HepG2 (cell line): ENCODE results near the gene PCBD1. TPM values are rescaled to one million over a fixed set of nuclear protein-coding genes. Genes with fewer than 3 reads are reported as not detected.

Experiments used
- ATAC-seq: fragments of 200-7000 bp; cut with Tn5 transposase; 3 replicates; pipeline ENCODE4 v1.9.1; 2020; ENCODE audit warnings: mild to moderate bottlenecking, moderate library complexity
- BruUV-seq: library from RNA; stranded (reverse); fragments of 400-500 nt; replicated peaks from 2 replicates; lab custom pipeline; 2021; lab: Mats Ljungman, UMichigan
- CTCF ChIA-PET: fragments of 300-600 bp; formaldehyde crosslinking; extraction: SDS; loops from one replicate; lab custom pipeline; 2021; ENCODE audit warnings: low total read pairs, inconsistent platforms, low intra/inter-chr PET ratio; lab: Yijun Ruan, JAX
- POLR2A ChIA-PET: fragments of 350-600 bp; sonication (Branson Sonifier 250); formaldehyde crosslinking; loops from one replicate; lab custom pipeline; 2020; ENCODE audit warnings: antibody characterized with exemption, inconsistent platforms; lab: Yijun Ruan, JAX
- DNase-seq: peaks from one replicate; pipeline ENCODE4 v3.0.0-alpha.2; 2015; ENCODE audit warnings: low spot score
- FAIRE-seq: peaks from 3 replicates; lab custom pipeline; 2011; peaks lifted over from hg19 to GRCh38; lab: Jason Lieb, UNC
- H2AFZ ChIP-seq: one replicate; pipeline ENCODE4 v1.6.1; 2011; ENCODE audit warnings: low read length, inconsistent platforms
- H3K27ac ChIP-seq: fragments of 300-600 bp; 3 replicates; pipeline ENCODE4 v1.8.0; 2011; ENCODE audit warnings: mixed run types, mild to moderate bottlenecking, mixed read lengths, low read length, inconsistent platforms; ENCODE audit not compliant: insufficient read depth; ENCODE audit errors: extremely low read length
- H3K27me3 ChIP-seq, 2 experiments: fragments of 200-600 bp in 1 of 2; 2 replicates in 1 of 2; 3 replicates in 1 of 2; pipeline versions ENCODE4 v1.6.0 to v1.8.0; 2011; ENCODE audit warnings: low read length in 2 of 2, mild to moderate bottlenecking in 2 of 2, moderate library complexity in 2 of 2, inconsistent platforms in 1 of 2; ENCODE audit not compliant: insufficient read depth in 2 of 2, control insufficient read depth in 1 of 2
- H3K36me3 ChIP-seq, 2 experiments: fragments of 200-600 bp in 1 of 2; replicated peaks in 1 of 2; 2 replicates in 1 of 2; 3 replicates in 1 of 2; pipeline versions ENCODE4 v1.5.1 to v1.8.0; 2011; ENCODE audit warnings: low read length in 2 of 2, inconsistent platforms in 1 of 2; ENCODE audit not compliant: insufficient read depth in 2 of 2, control insufficient read depth in 1 of 2
- H3K4me1 ChIP-seq: 2 replicates; pipeline ENCODE4 v1.5.1; 2012; ENCODE audit warnings: low read length, inconsistent platforms; ENCODE audit not compliant: insufficient read depth
- H3K4me2 ChIP-seq: 2 replicates; pipeline ENCODE4 v1.6.0; 2011; ENCODE audit warnings: low read depth, low read length, inconsistent platforms
- H3K4me3 ChIP-seq, 3 experiments: fragments of 200-600 bp in 1 of 3; sonication (generic), shearing (Covaris generic) in 1 of 3; replicated peaks in 1 of 3; 2 replicates each; pipeline ENCODE4 v1.5.1; 2011 to 2016; ENCODE audit warnings: low read length in 3 of 3, inconsistent platforms in 2 of 3, low read depth in 2 of 3, mild to moderate bottlenecking in 2 of 3, control low read depth in 1 of 3, mixed read lengths in 1 of 3; ENCODE audit not compliant: insufficient read depth in 1 of 3
- H3K79me2 ChIP-seq: one replicate; pipeline ENCODE4 v1.6.1; 2011; ENCODE audit warnings: low read length, inconsistent platforms; ENCODE audit not compliant: insufficient read depth
- H3K9ac ChIP-seq: 2 replicates; pipeline ENCODE4 v1.6.0; 2011; ENCODE audit warnings: mild to moderate bottlenecking, low read depth, low read length, inconsistent platforms; ENCODE audit not compliant: insufficient read depth
- H3K9me3 ChIP-seq: 2 replicates; pipeline ENCODE4 v1.5.1; 2012; ENCODE audit warnings: mild to moderate bottlenecking, low read length
- H4K20me1 ChIP-seq: 2 replicates; pipeline ENCODE4 v1.6.0; 2011; ENCODE audit warnings: inconsistent platforms, mild to moderate bottlenecking, low read length, moderate library complexity; ENCODE audit not compliant: insufficient read depth
- ATAD3A ChIP-seq: sonication (generic); formaldehyde crosslinking; IDR thresholded peaks from 2 replicates; pipeline ENCODE4 v1.4.0; 2020; ENCODE audit warnings: missing genetic modification reagents
- ATM ChIP-seq: fragments of 450-650 bp; IDR thresholded peaks from 2 replicates; pipeline ENCODE4 v1.7.1; 2017; ENCODE audit warnings: mild to moderate bottlenecking, borderline replicate concordance
- FOXK2 ChIP-seq: fragments of 450-650 bp; IDR thresholded peaks from 2 replicates; pipeline ENCODE4 v1.6.1; 2016
- GABPA ChIP-seq, 2 experiments: IDR thresholded peaks; 2 replicates each; pipeline ENCODE4 v1.6.1; 2011 to 2016; ENCODE audit warnings: low read depth in 2 of 2, low read length in 1 of 2, missing biosample characterization in 1 of 2, missing genetic modification characterization in 1 of 2
- HOXD1 ChIP-seq: sonication (generic); formaldehyde crosslinking; IDR thresholded peaks from 2 replicates; pipeline ENCODE4 v1.5.0; 2020; ENCODE audit warnings: missing genetic modification reagents
- PHF20 ChIP-seq: sonication (generic); formaldehyde crosslinking; IDR thresholded peaks from 2 replicates; pipeline ENCODE4 v1.5.0; 2020; ENCODE audit warnings: mild to moderate bottlenecking, missing genetic modification reagents
- POLR2AphosphoS5 ChIP-seq: IDR thresholded peaks from 2 replicates; pipeline ENCODE4 v1.6.1; 2012; ENCODE audit warnings: low read depth, low read length
- RFX3 ChIP-seq: IDR thresholded peaks from 2 replicates; pipeline ENCODE4 v1.6.1; 2016; ENCODE audit warnings: missing biosample characterization, missing genetic modification reagents
- SMYD3 ChIP-seq: sonication (generic); formaldehyde crosslinking; IDR thresholded peaks from 2 replicates; pipeline ENCODE4 v1.8.1; 2023; ENCODE audit warnings: mild to moderate bottlenecking, missing genetic modification reagents
- SP4 ChIP-seq: sonication (generic); formaldehyde crosslinking; IDR thresholded peaks from 2 replicates; pipeline ENCODE4 v1.8.1; 2023; ENCODE audit warnings: mild to moderate bottlenecking, missing genetic modification reagents
- ZKSCAN8 ChIP-seq: IDR thresholded peaks from 2 replicates; pipeline ENCODE4 v1.6.1; 2016; ENCODE audit warnings: borderline replicate concordance, missing genetic modification reagents, missing compliant biosample characterization
- ZNF17 ChIP-seq: sonication (generic); formaldehyde crosslinking; IDR thresholded peaks from 2 replicates; pipeline ENCODE4 v1.5.0; 2020; ENCODE audit warnings: mild to moderate bottlenecking, missing genetic modification reagents
- WGBS: methylation state at CpG from one replicate; pipeline ENCODE4 v1.1.6; 2017; ENCODE audit warnings: low lambda C conversion rate; 5-methylcytosine and 5-hydroxymethylcytosine counted together
- in situ Hi-C: cut with HindIII; loops from 2 replicates; pipeline ENCODE4 v1.10.0; 2017; ENCODE audit warnings: low pct_unique_long_range_greater_than_20kb; ENCODE audit not compliant: extremely low pct_ligation_motif_present
- intact Hi-C: fragments of 100-400 bp; cut with micrococcal nuclease; formaldehyde crosslinking; loops from one replicate; pipeline ENCODE4 v1.10.0; 2022; ENCODE audit not compliant: unreplicated experiment
- polyA plus RNA-seq, 8 experiments: library from polyadenylated mRNA; depleted of rRNA in 3 of 8; stranded (reverse) in 7 of 8; unstranded in 1 of 8; fragments of >200 nt; fragmentation: Illumina TruSeq in 4 of 8; extraction: Trizol in 4 of 8; gene quantifications; 2 replicates each; pipeline versions ENCODE4 v1.2.1 to v1.2.3, GENCODE V29; 2011 to 2016; ENCODE audit warnings: low read depth in 4 of 8, missing spikeins in 1 of 8, mixed read lengths in 1 of 8; ENCODE audit not compliant: insufficient read depth in 1 of 8
- total RNA-seq, 5 experiments: library from RNA; depleted of rRNA; stranded (reverse); fragments of >200 nt; fragmentation: Illumina TruSeq; extraction: Trizol; gene quantifications; 2 replicates each; pipeline ENCODE4 v1.2.3, GENCODE V29; 2016; ENCODE audit warnings: low read depth in 1 of 5
- TF ChIP-seq, protein P1 (sequence below): sonication (generic); formaldehyde crosslinking; IDR thresholded peaks from 2 replicates; pipeline ENCODE4 v1.4.0; 2020; ENCODE audit warnings: missing genetic modification reagents
- TF ChIP-seq, protein P2 (sequence below): sonication (generic); formaldehyde crosslinking; IDR thresholded peaks from 2 replicates; pipeline ENCODE4 v1.5.1; 2020; ENCODE audit warnings: mild to moderate bottlenecking, missing genetic modification reagents, borderline replicate concordance
- TF ChIP-seq, protein P3 (sequence below): sonication (generic); formaldehyde crosslinking; IDR thresholded peaks from 2 replicates; pipeline ENCODE4 v1.5.0; 2020; ENCODE audit warnings: mild to moderate bottlenecking, missing genetic modification reagents

PCBD1 gene
- total and polyA plus RNA-seq, 2 of the 13 experiments (the other 11 are each of a cell fraction or from before 2014, with no cell fraction given), result 95.3 to 168 TPM

DNA sequence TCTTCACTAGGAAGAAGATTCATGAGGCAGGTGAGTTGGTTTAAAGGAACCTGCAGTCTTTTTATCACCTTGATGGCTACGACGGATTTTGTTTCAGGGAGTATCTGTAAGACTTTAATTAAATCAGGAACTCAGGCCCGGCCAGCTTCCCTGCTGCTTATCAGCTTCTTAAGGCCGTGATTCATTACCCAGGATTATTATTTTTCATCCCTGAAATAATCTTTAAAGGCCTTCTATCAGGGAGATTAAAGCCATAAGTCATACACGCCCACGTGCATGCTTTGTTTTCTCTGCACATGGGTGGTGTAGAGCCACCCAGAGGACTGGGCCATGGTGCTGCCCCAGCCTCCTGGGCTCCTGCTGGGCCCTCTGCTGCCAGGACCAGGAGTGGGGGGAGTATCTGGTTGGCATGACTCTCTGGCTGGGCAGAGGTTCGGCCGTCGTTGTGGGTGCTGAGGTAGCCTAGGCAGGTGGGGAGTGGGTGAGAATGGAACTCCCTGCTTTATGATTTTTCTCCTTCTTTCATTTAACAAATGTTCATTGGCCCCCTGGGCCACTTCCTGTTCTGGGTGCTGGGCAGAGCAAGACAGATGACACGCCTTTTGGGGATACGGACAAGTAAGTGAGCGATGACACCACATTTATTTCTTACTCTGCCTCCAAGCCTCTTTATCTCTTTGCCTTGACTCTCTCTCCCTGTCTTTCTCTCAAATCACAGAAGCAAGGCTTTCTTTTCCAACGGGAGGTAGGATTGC lies 39.0 kb upstream of the PCBD1 start:
- Histone ChIP-seq H3K27ac (no peak overlapping the region), H3K79me2 (no peaks in the 10 kb centered on the region), H3K4me3 (no peak overlapping the region), H3K27me3 (peaks cover 12 to 64% of the 10 kb centered on the region in 2 experiments), H3K9ac (no peak overlapping the region), H3K9me3 (no peaks in the 10 kb centered on the region), H3K36me3 (no peaks in the 10 kb centered on the region), H3K4me1 (no peaks in the 10 kb centered on the region), H3K4me2 (no peak overlapping the region), H4K20me1 (no peaks in the 10 kb centered on the region), H2AFZ (no peak overlapping the region)
- BruUV-seq, result no TSS peak
- intact Hi-C loops, result loop anchor here (10.0 kb wide), 1 partner anchor 287 kb away; the partner anchor contains the start of gene UNC5B
- in situ Hi-C loops, result no loop called here
- CTCF ChIA-PET, result no interaction called here
- POLR2A ChIA-PET, result no interaction called here
- WGBS, result 22% methylated on average over 13 of the region's 13 CpGs
- DNase-seq (no peak), ATAC-seq (no peak), FAIRE-seq (no peak)
- TF ChIP-seq ZKSCAN8 (CRISPR knock-in tag), result no peak
- no peak for TF ChIP-seq ATAD3A (CRISPR knock-in tag)
- TF ChIP-seq SP4 (CRISPR knock-in tag), result no peak
- TF ChIP-seq, protein P1, sequence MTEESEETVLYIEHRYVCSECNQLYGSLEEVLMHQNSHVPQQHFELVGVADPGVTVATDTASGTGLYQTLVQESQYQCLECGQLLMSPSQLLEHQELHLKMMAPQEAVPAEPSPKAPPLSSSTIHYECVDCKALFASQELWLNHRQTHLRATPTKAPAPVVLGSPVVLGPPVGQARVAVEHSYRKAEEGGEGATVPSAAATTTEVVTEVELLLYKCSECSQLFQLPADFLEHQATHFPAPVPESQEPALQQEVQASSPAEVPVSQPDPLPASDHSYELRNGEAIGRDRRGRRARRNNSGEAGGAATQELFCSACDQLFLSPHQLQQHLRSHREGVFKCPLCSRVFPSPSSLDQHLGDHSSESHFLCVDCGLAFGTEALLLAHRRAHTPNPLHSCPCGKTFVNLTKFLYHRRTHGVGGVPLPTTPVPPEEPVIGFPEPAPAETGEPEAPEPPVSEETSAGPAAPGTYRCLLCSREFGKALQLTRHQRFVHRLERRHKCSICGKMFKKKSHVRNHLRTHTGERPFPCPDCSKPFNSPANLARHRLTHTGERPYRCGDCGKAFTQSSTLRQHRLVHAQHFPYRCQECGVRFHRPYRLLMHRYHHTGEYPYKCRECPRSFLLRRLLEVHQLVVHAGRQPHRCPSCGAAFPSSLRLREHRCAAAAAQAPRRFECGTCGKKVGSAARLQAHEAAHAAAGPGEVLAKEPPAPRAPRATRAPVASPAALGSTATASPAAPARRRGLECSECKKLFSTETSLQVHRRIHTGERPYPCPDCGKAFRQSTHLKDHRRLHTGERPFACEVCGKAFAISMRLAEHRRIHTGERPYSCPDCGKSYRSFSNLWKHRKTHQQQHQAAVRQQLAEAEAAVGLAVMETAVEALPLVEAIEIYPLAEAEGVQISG (CRISPR knock-in tag), result no peak
- TF ChIP-seq HOXD1 (CRISPR knock-in tag), result no peak
- TF ChIP-seq, protein P2, sequence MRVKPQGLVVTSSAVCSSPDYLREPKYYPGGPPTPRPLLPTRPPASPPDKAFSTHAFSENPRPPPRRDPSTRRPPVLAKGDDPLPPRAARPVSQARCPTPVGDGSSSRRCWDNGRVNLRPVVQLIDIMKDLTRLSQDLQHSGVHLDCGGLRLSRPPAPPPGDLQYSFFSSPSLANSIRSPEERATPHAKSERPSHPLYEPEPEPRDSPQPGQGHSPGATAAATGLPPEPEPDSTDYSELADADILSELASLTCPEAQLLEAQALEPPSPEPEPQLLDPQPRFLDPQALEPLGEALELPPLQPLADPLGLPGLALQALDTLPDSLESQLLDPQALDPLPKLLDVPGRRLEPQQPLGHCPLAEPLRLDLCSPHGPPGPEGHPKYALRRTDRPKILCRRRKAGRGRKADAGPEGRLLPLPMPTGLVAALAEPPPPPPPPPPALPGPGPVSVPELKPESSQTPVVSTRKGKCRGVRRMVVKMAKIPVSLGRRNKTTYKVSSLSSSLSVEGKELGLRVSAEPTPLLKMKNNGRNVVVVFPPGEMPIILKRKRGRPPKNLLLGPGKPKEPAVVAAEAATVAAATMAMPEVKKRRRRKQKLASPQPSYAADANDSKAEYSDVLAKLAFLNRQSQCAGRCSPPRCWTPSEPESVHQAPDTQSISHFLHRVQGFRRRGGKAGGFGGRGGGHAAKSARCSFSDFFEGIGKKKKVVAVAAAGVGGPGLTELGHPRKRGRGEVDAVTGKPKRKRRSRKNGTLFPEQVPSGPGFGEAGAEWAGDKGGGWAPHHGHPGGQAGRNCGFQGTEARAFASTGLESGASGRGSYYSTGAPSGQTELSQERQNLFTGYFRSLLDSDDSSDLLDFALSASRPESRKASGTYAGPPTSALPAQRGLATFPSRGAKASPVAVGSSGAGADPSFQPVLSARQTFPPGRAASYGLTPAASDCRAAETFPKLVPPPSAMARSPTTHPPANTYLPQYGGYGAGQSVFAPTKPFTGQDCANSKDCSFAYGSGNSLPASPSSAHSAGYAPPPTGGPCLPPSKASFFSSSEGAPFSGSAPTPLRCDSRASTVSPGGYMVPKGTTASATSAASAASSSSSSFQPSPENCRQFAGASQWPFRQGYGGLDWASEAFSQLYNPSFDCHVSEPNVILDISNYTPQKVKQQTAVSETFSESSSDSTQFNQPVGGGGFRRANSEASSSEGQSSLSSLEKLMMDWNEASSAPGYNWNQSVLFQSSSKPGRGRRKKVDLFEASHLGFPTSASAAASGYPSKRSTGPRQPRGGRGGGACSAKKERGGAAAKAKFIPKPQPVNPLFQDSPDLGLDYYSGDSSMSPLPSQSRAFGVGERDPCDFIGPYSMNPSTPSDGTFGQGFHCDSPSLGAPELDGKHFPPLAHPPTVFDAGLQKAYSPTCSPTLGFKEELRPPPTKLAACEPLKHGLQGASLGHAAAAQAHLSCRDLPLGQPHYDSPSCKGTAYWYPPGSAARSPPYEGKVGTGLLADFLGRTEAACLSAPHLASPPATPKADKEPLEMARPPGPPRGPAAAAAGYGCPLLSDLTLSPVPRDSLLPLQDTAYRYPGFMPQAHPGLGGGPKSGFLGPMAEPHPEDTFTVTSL (CRISPR knock-in tag), result no peak
- no peak for TF ChIP-seq SMYD3
- no peak for TF ChIP-seq RFX3 (CRISPR knock-in tag)
- no peak for TF ChIP-seq ATM
- no peak for TF ChIP-seq PHF20 (CRISPR knock-in tag)
- no peak for TF ChIP-seq FOXK2
- TF ChIP-seq POLR2AphosphoS5, result no peak
- TF ChIP-seq ZNF17 (CRISPR knock-in tag), result no peak
- TF ChIP-seq GABPA (IDR thresholded peaks at IDR 0.05; ENCODE audit: low read depth, low read length), result no peak
- TF ChIP-seq GABPA (CRISPR knock-in tag; IDR thresholded peaks at IDR 0.05; ENCODE audit: low read depth), result no peak
- TF ChIP-seq, protein P3, sequence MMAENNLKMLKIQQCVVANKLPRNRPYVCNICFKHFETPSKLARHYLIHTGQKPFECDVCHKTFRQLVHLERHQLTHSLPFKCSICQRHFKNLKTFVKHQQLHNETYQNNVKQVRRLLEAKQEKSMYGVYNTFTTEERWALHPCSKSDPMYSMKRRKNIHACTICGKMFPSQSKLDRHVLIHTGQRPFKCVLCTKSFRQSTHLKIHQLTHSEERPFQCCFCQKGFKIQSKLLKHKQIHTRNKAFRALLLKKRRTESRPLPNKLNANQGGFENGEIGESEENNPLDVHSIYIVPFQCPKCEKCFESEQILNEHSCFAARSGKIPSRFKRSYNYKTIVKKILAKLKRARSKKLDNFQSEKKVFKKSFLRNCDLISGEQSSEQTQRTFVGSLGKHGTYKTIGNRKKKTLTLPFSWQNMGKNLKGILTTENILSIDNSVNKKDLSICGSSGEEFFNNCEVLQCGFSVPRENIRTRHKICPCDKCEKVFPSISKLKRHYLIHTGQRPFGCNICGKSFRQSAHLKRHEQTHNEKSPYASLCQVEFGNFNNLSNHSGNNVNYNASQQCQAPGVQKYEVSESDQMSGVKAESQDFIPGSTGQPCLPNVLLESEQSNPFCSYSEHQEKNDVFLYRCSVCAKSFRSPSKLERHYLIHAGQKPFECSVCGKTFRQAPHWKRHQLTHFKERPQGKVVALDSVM (CRISPR knock-in tag), result no peak
